HepG2 (cell line): ENCODE results near the gene BRD3. TPM values are rescaled to one million over a fixed set of nuclear protein-coding genes. Genes with fewer than 3 reads are reported as not detected.

Source experiments
- ATAC-seq: fragments of 200-7000 bp; cut with Tn5 transposase; 3 replicates; pipeline ENCODE4 v1.9.1; 2020; ENCODE audit warnings: mild to moderate bottlenecking, moderate library complexity
- BruUV-seq: library from RNA; stranded (reverse); fragments of 400-500 nt; replicated peaks from 2 replicates; lab custom pipeline; 2021; lab: Mats Ljungman, UMichigan
- CTCF ChIA-PET: fragments of 300-600 bp; formaldehyde crosslinking; extraction: SDS; loops from one replicate; lab custom pipeline; 2021; ENCODE audit warnings: low total read pairs, inconsistent platforms, low intra/inter-chr PET ratio; lab: Yijun Ruan, JAX
- POLR2A ChIA-PET: fragments of 350-600 bp; sonication (Branson Sonifier 250); formaldehyde crosslinking; loops from one replicate; lab custom pipeline; 2020; ENCODE audit warnings: antibody characterized with exemption, inconsistent platforms; lab: Yijun Ruan, JAX
- DNase-seq: peaks from one replicate; pipeline ENCODE4 v3.0.0-alpha.2; 2015; ENCODE audit warnings: low spot score
- FAIRE-seq: peaks from 3 replicates; lab custom pipeline; 2011; peaks lifted over from hg19 to GRCh38; lab: Jason Lieb, UNC
- H2AFZ ChIP-seq: one replicate; pipeline ENCODE4 v1.6.1; 2011; ENCODE audit warnings: low read length, inconsistent platforms
- H3K27ac ChIP-seq: fragments of 300-600 bp; 3 replicates; pipeline ENCODE4 v1.8.0; 2011; ENCODE audit warnings: mixed run types, mild to moderate bottlenecking, mixed read lengths, low read length, inconsistent platforms; ENCODE audit not compliant: insufficient read depth; ENCODE audit errors: extremely low read length
- H3K27me3 ChIP-seq, 2 experiments: fragments of 200-600 bp in 1 of 2; 2 replicates in 1 of 2; 3 replicates in 1 of 2; pipeline versions ENCODE4 v1.6.0 to v1.8.0; 2011; ENCODE audit warnings: low read length in 2 of 2, mild to moderate bottlenecking in 2 of 2, moderate library complexity in 2 of 2, inconsistent platforms in 1 of 2; ENCODE audit not compliant: insufficient read depth in 2 of 2, control insufficient read depth in 1 of 2
- H3K36me3 ChIP-seq, 2 experiments: fragments of 200-600 bp in 1 of 2; replicated peaks in 1 of 2; 2 replicates in 1 of 2; 3 replicates in 1 of 2; pipeline versions ENCODE4 v1.5.1 to v1.8.0; 2011; ENCODE audit warnings: low read length in 2 of 2, inconsistent platforms in 1 of 2; ENCODE audit not compliant: insufficient read depth in 2 of 2, control insufficient read depth in 1 of 2
- H3K4me1 ChIP-seq: 2 replicates; pipeline ENCODE4 v1.5.1; 2012; ENCODE audit warnings: low read length, inconsistent platforms; ENCODE audit not compliant: insufficient read depth
- H3K4me2 ChIP-seq: 2 replicates; pipeline ENCODE4 v1.6.0; 2011; ENCODE audit warnings: low read depth, low read length, inconsistent platforms
- H3K4me3 ChIP-seq, 3 experiments: fragments of 200-600 bp in 1 of 3; sonication (generic), shearing (Covaris generic) in 1 of 3; replicated peaks in 1 of 3; 2 replicates each; pipeline ENCODE4 v1.5.1; 2011 to 2016; ENCODE audit warnings: low read length in 3 of 3, inconsistent platforms in 2 of 3, low read depth in 2 of 3, mild to moderate bottlenecking in 2 of 3, control low read depth in 1 of 3, mixed read lengths in 1 of 3; ENCODE audit not compliant: insufficient read depth in 1 of 3
- H3K79me2 ChIP-seq: one replicate; pipeline ENCODE4 v1.6.1; 2011; ENCODE audit warnings: low read length, inconsistent platforms; ENCODE audit not compliant: insufficient read depth
- H3K9ac ChIP-seq: 2 replicates; pipeline ENCODE4 v1.6.0; 2011; ENCODE audit warnings: mild to moderate bottlenecking, low read depth, low read length, inconsistent platforms; ENCODE audit not compliant: insufficient read depth
- H3K9me3 ChIP-seq: 2 replicates; pipeline ENCODE4 v1.5.1; 2012; ENCODE audit warnings: mild to moderate bottlenecking, low read length
- H4K20me1 ChIP-seq: 2 replicates; pipeline ENCODE4 v1.6.0; 2011; ENCODE audit warnings: inconsistent platforms, mild to moderate bottlenecking, low read length, moderate library complexity; ENCODE audit not compliant: insufficient read depth
- DPF2 ChIP-seq: sonication (generic); formaldehyde crosslinking; IDR thresholded peaks from 2 replicates; pipeline ENCODE4 v1.4.0; 2020; ENCODE audit warnings: mild to moderate bottlenecking, low read depth, missing genetic modification reagents, borderline replicate concordance
- ONECUT2 ChIP-seq: sonication (generic); formaldehyde crosslinking; IDR thresholded peaks from 2 replicates; pipeline ENCODE4 v1.4.0; 2020; ENCODE audit warnings: missing genetic modification reagents
- PHF21A ChIP-seq: sonication (generic); formaldehyde crosslinking; IDR thresholded peaks from 2 replicates; pipeline ENCODE4 v1.5.0; 2020; ENCODE audit warnings: mild to moderate bottlenecking, missing genetic modification reagents
- PHF8 ChIP-seq: sonication (generic); formaldehyde crosslinking; IDR thresholded peaks from 2 replicates; pipeline ENCODE4 v1.5.0; 2020; ENCODE audit warnings: missing genetic modification reagents
- TAF15 ChIP-seq: fragments of 200-400 bp; formaldehyde crosslinking; IDR thresholded peaks from one replicate; pipeline ENCODE4 v1.6.1; 2018; ENCODE audit warnings: mild to moderate bottlenecking, low read depth, low read length; ENCODE audit not compliant: poor library complexity, severe bottlenecking
- U2AF1 ChIP-seq: fragments of 200-400 bp; formaldehyde crosslinking; optimal IDR thresholded peaks from 2 replicates; pipeline ENCODE3; 2017; ENCODE audit warnings: mild to moderate bottlenecking, low read depth, low read length
- ZNF180 ChIP-seq: sonication (generic); formaldehyde crosslinking; IDR thresholded peaks from 2 replicates; pipeline ENCODE4 v1.4.0; 2020; ENCODE audit warnings: low read depth, missing genetic modification reagents, borderline replicate concordance
- WGBS: methylation state at CpG from one replicate; pipeline ENCODE4 v1.1.6; 2017; ENCODE audit warnings: low lambda C conversion rate; 5-methylcytosine and 5-hydroxymethylcytosine counted together
- in situ Hi-C: cut with HindIII; loops from 2 replicates; pipeline ENCODE4 v1.10.0; 2017; ENCODE audit warnings: low pct_unique_long_range_greater_than_20kb; ENCODE audit not compliant: extremely low pct_ligation_motif_present
- intact Hi-C: fragments of 100-400 bp; cut with micrococcal nuclease; formaldehyde crosslinking; loops from one replicate; pipeline ENCODE4 v1.10.0; 2022; ENCODE audit not compliant: unreplicated experiment
- polyA plus RNA-seq, 8 experiments: library from polyadenylated mRNA; depleted of rRNA in 3 of 8; stranded (reverse) in 7 of 8; unstranded in 1 of 8; fragments of >200 nt; fragmentation: Illumina TruSeq in 4 of 8; extraction: Trizol in 4 of 8; gene quantifications; 2 replicates each; pipeline versions ENCODE4 v1.2.1 to v1.2.3, GENCODE V29; 2011 to 2016; ENCODE audit warnings: low read depth in 4 of 8, missing spikeins in 1 of 8, mixed read lengths in 1 of 8; ENCODE audit not compliant: insufficient read depth in 1 of 8
- total RNA-seq, 5 experiments: library from RNA; depleted of rRNA; stranded (reverse); fragments of >200 nt; fragmentation: Illumina TruSeq; extraction: Trizol; gene quantifications; 2 replicates each; pipeline ENCODE4 v1.2.3, GENCODE V29; 2016; ENCODE audit warnings: low read depth in 1 of 5
- TF ChIP-seq, protein P1 (sequence below): sonication (generic); formaldehyde crosslinking; IDR thresholded peaks from 2 replicates; pipeline ENCODE4 v1.4.0; 2020; ENCODE audit warnings: low read depth, mild to moderate bottlenecking, missing genetic modification reagents
- TF ChIP-seq, protein P2 (sequence below): sonication (generic); formaldehyde crosslinking; conservative IDR thresholded peaks from 2 replicates; pipeline ENCODE4 v1.4.0; 2020; ENCODE audit warnings: missing genetic modification reagents
- TF ChIP-seq, protein P3 (sequence below): sonication (generic); formaldehyde crosslinking; IDR thresholded peaks from 2 replicates; pipeline ENCODE4 v1.4.0; 2020; ENCODE audit warnings: mild to moderate bottlenecking, missing genetic modification reagents, borderline replicate concordance
- TF ChIP-seq, protein P4 (sequence below): sonication (generic); formaldehyde crosslinking; IDR thresholded peaks from 2 replicates; pipeline ENCODE4 v1.4.0; 2020; ENCODE audit warnings: missing genetic modification reagents, borderline replicate concordance

Gene BRD3
- total and polyA plus RNA-seq, 2 of the 13 experiments (the other 11 are each of a cell fraction or from before 2014, with no cell fraction given): 5.9 to 12.9 TPM

DNA sequence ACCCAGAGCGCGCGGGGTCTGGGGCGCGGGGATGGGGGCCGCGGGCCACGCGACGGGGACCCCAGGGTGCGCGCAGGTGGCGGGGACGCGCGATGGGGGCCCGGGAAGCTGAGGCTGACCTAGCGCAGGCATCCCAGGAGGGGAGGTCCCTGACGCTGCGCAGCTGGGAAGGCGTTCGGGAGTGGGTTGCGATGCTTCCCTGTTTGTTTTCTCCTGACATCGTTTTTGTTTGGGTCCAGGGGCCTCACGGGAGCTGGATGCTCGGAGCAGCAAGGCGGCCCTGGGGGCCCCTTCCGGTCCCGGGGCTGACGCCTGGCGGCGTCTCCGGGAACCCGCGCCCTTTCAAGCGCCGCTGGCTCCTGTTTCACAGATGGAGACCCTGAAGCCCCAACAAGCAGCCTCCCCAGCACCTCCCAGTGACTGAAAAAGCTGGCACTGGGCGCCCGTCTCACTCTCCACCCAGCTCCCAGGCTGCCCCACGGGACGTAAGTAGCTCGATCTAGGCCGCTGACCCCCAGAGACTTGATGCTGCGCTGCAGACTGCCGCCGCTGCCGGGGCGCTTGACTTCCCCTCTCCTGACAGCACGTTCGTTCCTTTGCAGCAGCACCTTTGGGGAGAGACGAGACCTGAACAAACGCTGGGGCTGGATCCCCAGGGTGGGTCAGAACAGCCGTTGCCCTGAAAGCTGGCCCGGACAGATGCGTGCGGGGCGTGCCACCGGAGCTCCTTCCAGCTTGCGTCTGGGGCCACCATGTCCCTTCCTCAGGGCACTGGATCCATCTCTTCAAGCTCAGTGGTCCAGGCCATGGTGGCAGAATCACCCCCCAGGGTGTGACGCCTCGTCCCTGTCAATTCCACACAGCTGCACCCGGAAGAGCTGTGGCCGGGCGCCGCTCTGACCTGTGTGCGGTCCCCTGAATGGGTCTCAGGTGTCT is 42.0 kb downstream of the BRD3 start:
- Histone ChIP-seq H3K4me3 (peak overlapping the region; percentile 75 to 85 (median 77)), H3K27ac (no peak overlapping the region), H3K27me3 (no peaks in the 10 kb centered on the region), H3K4me1 (peaks cover 29% of the 10 kb centered on the region), H4K20me1 (no peaks in the 10 kb centered on the region), H3K9ac (peak overlapping the region; percentile 55), H3K9me3 (no peaks in the 10 kb centered on the region), H2AFZ (no peak overlapping the region), H3K79me2 (no peaks in the 10 kb centered on the region), H3K36me3 (peaks cover 0 to 4% of the 10 kb centered on the region in 2 experiments; a peak in 2 of 5 replicates), H3K4me2 (peak overlapping the region; percentile 89)
- CTCF ChIA-PET: no interaction called here
- intact Hi-C loops: loop anchor here (5.0 kb wide), 1 partner anchor 41 kb away; the partner anchor contains the start of gene BRD3
- BruUV-seq: no TSS peak
- peak; percentile 69 for ATAC-seq
- POLR2A ChIA-PET: interaction anchor here (0.7 to 1.3 kb wide), 5 partner anchors 32 to 651 kb away, joined by 3 to 5 read pairs (median 4); no protein-coding TSS in a partner anchor
- no peak for FAIRE-seq
- in situ Hi-C loops: no loop called here
- 48% methylated on average over 5 of the region's 66 CpGs for WGBS
- DNase-seq: peak; percentile 36
- TF ChIP-seq PHF8 (CRISPR knock-in tag) (peak; percentile 43; the same call in 1 of the 2 replicates), U2AF1 (no peak), ZNF180 (CRISPR knock-in tag) (no peak), PHF21A (CRISPR knock-in tag) (no peak), ONECUT2 (CRISPR knock-in tag) (no peak), TAF15 (no peak), DPF2 (CRISPR knock-in tag) (no peak)
- TF ChIP-seq, protein P1, sequence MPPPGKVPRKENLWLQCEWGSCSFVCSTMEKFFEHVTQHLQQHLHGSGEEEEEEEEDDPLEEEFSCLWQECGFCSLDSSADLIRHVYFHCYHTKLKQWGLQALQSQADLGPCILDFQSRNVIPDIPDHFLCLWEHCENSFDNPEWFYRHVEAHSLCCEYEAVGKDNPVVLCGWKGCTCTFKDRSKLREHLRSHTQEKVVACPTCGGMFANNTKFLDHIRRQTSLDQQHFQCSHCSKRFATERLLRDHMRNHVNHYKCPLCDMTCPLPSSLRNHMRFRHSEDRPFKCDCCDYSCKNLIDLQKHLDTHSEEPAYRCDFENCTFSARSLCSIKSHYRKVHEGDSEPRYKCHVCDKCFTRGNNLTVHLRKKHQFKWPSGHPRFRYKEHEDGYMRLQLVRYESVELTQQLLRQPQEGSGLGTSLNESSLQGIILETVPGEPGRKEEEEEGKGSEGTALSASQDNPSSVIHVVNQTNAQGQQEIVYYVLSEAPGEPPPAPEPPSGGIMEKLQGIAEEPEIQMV (CRISPR knock-in tag): no peak
- TF ChIP-seq, protein P2, sequence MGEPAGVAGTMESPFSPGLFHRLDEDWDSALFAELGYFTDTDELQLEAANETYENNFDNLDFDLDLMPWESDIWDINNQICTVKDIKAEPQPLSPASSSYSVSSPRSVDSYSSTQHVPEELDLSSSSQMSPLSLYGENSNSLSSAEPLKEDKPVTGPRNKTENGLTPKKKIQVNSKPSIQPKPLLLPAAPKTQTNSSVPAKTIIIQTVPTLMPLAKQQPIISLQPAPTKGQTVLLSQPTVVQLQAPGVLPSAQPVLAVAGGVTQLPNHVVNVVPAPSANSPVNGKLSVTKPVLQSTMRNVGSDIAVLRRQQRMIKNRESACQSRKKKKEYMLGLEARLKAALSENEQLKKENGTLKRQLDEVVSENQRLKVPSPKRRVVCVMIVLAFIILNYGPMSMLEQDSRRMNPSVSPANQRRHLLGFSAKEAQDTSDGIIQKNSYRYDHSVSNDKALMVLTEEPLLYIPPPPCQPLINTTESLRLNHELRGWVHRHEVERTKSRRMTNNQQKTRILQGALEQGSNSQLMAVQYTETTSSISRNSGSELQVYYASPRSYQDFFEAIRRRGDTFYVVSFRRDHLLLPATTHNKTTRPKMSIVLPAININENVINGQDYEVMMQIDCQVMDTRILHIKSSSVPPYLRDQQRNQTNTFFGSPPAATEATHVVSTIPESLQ: no peak
- TF ChIP-seq, protein P3, sequence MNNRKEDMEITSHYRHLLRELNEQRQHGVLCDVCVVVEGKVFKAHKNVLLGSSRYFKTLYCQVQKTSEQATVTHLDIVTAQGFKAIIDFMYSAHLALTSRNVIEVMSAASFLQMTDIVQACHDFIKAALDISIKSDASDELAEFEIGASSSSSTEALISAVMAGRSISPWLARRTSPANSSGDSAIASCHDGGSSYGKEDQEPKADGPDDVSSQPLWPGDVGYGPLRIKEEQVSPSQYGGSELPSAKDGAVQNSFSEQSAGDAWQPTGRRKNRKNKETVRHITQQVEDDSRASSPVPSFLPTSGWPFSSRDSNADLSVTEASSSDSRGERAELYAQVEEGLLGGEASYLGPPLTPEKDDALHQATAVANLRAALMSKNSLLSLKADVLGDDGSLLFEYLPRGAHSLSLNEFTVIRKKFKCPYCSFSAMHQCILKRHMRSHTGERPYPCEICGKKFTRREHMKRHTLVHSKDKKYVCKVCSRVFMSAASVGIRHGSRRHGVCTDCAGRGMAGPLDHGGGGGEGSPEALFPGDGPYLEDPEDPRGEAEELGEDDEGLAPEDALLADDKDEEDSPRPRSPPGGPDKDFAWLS (CRISPR knock-in tag): 0 out of 2 replicates have a peak, but pooled peaks have one; percentile 40
- TF ChIP-seq, protein P4, sequence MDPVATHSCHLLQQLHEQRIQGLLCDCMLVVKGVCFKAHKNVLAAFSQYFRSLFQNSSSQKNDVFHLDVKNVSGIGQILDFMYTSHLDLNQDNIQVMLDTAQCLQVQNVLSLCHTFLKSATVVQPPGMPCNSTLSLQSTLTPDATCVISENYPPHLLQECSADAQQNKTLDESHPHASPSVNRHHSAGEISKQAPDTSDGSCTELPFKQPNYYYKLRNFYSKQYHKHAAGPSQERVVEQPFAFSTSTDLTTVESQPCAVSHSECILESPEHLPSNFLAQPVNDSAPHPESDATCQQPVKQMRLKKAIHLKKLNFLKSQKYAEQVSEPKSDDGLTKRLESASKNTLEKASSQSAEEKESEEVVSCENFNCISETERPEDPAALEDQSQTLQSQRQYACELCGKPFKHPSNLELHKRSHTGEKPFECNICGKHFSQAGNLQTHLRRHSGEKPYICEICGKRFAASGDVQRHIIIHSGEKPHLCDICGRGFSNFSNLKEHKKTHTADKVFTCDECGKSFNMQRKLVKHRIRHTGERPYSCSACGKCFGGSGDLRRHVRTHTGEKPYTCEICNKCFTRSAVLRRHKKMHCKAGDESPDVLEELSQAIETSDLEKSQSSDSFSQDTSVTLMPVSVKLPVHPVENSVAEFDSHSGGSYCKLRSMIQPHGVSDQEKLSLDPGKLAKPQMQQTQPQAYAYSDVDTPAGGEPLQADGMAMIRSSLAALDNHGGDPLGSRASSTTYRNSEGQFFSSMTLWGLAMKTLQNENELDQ (CRISPR knock-in tag): no peak
